SKM-1 treated with dmso at 0.1 percent for 144 hours (cell line): ENCODE measurements around the gene EIF4EBP3.
A peak's percentile ranks its signal among the peaks of the same experiment; 100 is the strongest.
"Not testable (repeated sequence)": the region's sequence is repeated elsewhere in the genome, so short reads cannot be mapped to it uniquely, and the experiment has no call there.

Source experiments
- DNase-seq: peaks from one replicate; lab custom pipeline; 2025; ENCODE audit not compliant: unreplicated experiment; lab: John Stamatoyannopoulos, UW

Gene EIF4EBP3

GRCh38 chr5:140575309-140575708, 27.8 kb downstream of the EIF4EBP3 start:
- no peak for DNase-seq

GRCh38 chr5:140576776-140577201, 29.3 kb downstream of the EIF4EBP3 start:
- no peak for DNase-seq

DNA sequence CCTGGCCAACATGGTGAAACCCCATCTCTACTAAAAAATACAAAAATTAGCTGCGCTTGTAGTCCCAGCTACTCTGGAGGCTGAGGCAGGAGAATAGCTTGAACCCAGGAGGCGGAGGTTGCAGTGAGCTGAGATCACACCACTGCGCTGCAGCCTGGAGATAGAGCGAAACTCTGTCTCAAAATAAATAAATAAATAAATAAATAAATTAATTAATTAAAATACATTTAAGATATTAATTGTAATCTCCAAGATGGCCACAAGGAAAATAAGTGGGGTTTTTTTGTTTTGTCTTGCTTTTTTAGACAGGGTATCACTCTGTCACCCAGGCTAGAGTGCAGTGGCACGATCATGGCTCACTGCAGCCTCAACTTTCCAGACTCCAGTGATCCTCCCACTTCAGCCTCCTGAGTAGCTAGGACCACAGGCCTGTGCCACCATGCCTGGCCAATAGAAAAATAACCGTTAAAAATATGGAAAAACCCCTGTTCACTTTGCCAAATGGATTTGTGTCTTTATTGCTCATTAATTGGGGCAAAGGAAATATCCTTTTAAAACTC, 31.8 kb downstream of the EIF4EBP3 start:
- DNase-seq: not testable (repeated sequence)

GRCh38 chr5:140587495-140587894, 40.0 kb downstream of the EIF4EBP3 start:
- no peak for DNase-seq

- DNase-seq: no peak
These were observed 41.0 kb downstream of the EIF4EBP3 start for GRCh38 chr5:140588311-140589070.

DNA sequence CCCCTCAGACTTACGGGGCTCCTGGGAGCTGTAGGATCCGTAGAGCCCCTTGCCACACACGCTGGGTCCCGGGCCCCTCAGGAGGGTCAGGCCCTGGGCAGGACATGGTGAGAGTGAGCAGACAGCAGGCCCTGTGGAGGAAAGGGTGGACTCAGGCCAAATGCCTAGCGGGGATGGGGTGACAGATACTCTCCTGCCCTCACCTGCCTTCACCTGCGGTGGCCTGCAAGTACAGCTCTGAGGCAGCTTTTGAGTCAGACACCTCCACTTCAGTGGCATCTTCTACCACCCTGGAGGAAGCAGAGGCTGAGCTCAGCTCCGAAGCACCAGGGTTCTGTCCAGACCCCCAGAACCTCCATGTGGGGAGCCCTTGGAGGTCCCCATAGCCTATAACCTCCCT, 43.4 kb downstream of the EIF4EBP3 start:
- no peak for DNase-seq

- DNase-seq: no peak
These were observed 44.4 kb downstream of the EIF4EBP3 start for GRCh38 chr5:140591747-140592372.

GRCh38 chr5:140593070-140593469, 45.6 kb downstream of the EIF4EBP3 start:
- not testable (repeated sequence) for DNase-seq

GRCh38 chr5:140594169-140594568, 46.7 kb downstream of the EIF4EBP3 start:
- DNase-seq: no peak

GRCh38 chr5:140595538-140596300, 48.3 kb downstream of the EIF4EBP3 start:
- peak; percentile 88 for DNase-seq

- DNase-seq: no peak
These were observed 48.9 kb downstream of the EIF4EBP3 start for GRCh38 chr5:140596321-140596741.

- DNase-seq: no peak
These were observed 51.4 kb downstream of the EIF4EBP3 start for GRCh38 chr5:140598836-140599235.
